GM12878 (cell line): ENCODE data around the gene IKZF1. TPM values are rescaled to one million over a fixed set of nuclear protein-coding genes. Genes with fewer than 3 reads are reported as not detected.

Experiments
- BCL3 ChIP-seq: IDR thresholded peaks from 2 replicates; pipeline ENCODE4 v1.6.1; 2011; ENCODE audit warnings: borderline replicate concordance, low read depth, mild to moderate bottlenecking, moderate library complexity, low read length; ENCODE audit not compliant: insufficient read depth, poor library complexity, severe bottlenecking
- CHD2 ChIP-seq: IDR thresholded peaks from 2 replicates; pipeline ENCODE4 v1.6.1; 2011; ENCODE audit warnings: low read depth, low read length, improper control_type of control experiment, borderline replicate concordance
- FOXM1 ChIP-seq: IDR thresholded peaks from 2 replicates; pipeline ENCODE4 v1.6.1; 2012; ENCODE audit warnings: low read depth, mild to moderate bottlenecking, inconsistent platforms, low read length, moderate library complexity
- IRF4 ChIP-seq: IDR thresholded peaks from 2 replicates; pipeline ENCODE4 v1.6.1; 2011; ENCODE audit warnings: low read depth, low read length
- JUND ChIP-seq: IDR thresholded peaks from 2 replicates; pipeline ENCODE4 v1.6.1; 2012; ENCODE audit warnings: low read depth, mild to moderate bottlenecking, low read length, improper control_type of control experiment, moderate library complexity
- MLLT1 ChIP-seq: fragments of 450-650 bp; IDR thresholded peaks from 2 replicates; pipeline ENCODE4 v1.6.1; 2016; ENCODE audit warnings: mild to moderate bottlenecking
- MTA2 ChIP-seq: fragments of 450-650 bp; IDR thresholded peaks from 2 replicates; pipeline ENCODE4 v1.6.1; 2016; ENCODE audit warnings: low read depth, mild to moderate bottlenecking, moderate library complexity
- NFIC ChIP-seq: IDR thresholded peaks from 2 replicates; pipeline ENCODE4 v1.6.1; 2012; ENCODE audit warnings: low read depth, mild to moderate bottlenecking, inconsistent platforms, low read length, moderate library complexity
- NR2F1 ChIP-seq: fragments of 450-650 bp; conservative IDR thresholded peaks from 2 replicates; pipeline ENCODE4 v1.6.1; 2017; ENCODE audit warnings: mild to moderate bottlenecking
- PRDM15 ChIP-seq: fragments of 450-650 bp; formaldehyde crosslinking; IDR thresholded peaks from 2 replicates; pipeline ENCODE4 v1.4.0; 2020; ENCODE audit warnings: mild to moderate bottlenecking, moderate library complexity
- RAD21 ChIP-seq: IDR thresholded peaks from 2 replicates; pipeline ENCODE4 v1.6.1; 2011; ENCODE audit warnings: mild to moderate bottlenecking, low read depth, low read length, moderate library complexity; ENCODE audit not compliant: insufficient read depth
- RFX5 ChIP-seq: IDR thresholded peaks from 2 replicates; pipeline ENCODE4 v1.6.1; 2011; ENCODE audit warnings: low read depth, low read length, improper control_type of control experiment
- SIX5 ChIP-seq: IDR thresholded peaks from 2 replicates; pipeline ENCODE4 v1.6.1; 2011; ENCODE audit warnings: mild to moderate bottlenecking, low read depth, low read length, moderate library complexity; ENCODE audit not compliant: severe bottlenecking
- SMC3 ChIP-seq: IDR thresholded peaks from 2 replicates; pipeline ENCODE4 v1.6.1; 2011; ENCODE audit warnings: low read length, improper control_type of control experiment, borderline replicate concordance
- SPI1 ChIP-seq: IDR thresholded peaks from 2 replicates; pipeline ENCODE4 v1.6.1; 2011; ENCODE audit warnings: low read depth, mild to moderate bottlenecking, low read length, moderate library complexity, borderline replicate concordance; ENCODE audit not compliant: insufficient read depth
- STAT1 ChIP-seq: fragments of 450-650 bp; conservative IDR thresholded peaks from 2 replicates; pipeline ENCODE4 v1.6.1; 2014; ENCODE audit warnings: antibody characterized with exemption, mild to moderate bottlenecking
- TBL1XR1 ChIP-seq: IDR thresholded peaks from 2 replicates; pipeline ENCODE4 v1.6.1; 2012; ENCODE audit warnings: low read depth, low read length, improper control_type of control experiment
- USF1 ChIP-seq: IDR thresholded peaks from 2 replicates; pipeline ENCODE4 v1.6.1; 2011; ENCODE audit warnings: borderline replicate concordance, low read depth, mild to moderate bottlenecking, moderate library complexity, mixed read lengths, low read length; ENCODE audit not compliant: insufficient read depth; ENCODE audit errors: extremely low read length
- ZNF687 ChIP-seq: fragments of 450-650 bp; IDR thresholded peaks from 2 replicates; pipeline ENCODE4 v1.6.1; 2017; ENCODE audit warnings: mild to moderate bottlenecking, moderate library complexity
- polyA plus RNA-seq, 11 experiments: library from polyadenylated mRNA; depleted of rRNA in 4 of 11; unstranded in 6 of 11; stranded (reverse) in 5 of 11; fragments of >200 nt; fragmentation: Nextera tagmentation in 4 of 11; fragmentation: Illumina TruSeq in 1 of 11; extraction: Ambion mirVana in 4 of 11; extraction: Trizol in 1 of 11; gene quantifications; 1 replicate in 1 of 11; 2 replicates in 10 of 11; pipeline versions ENCODE4 v1.2.1 to v1.2.3, GENCODE V29; 2011 to 2016; ENCODE audit warnings: inconsistent platforms in 2 of 11, missing spikeins in 2 of 11, low read depth in 1 of 11
- total RNA-seq, 4 experiments: library from RNA; depleted of rRNA in 3 of 4; stranded (reverse); fragments of >200 nt in 3 of 4; fragmentation: Illumina TruSeq in 1 of 4; extraction: Trizol in 1 of 4; gene quantifications; 2 replicates each; pipeline versions ENCODE4 v1.2.1 to v1.2.3, GENCODE V29; 2013 to 2021

The IKZF1 gene
- total and polyA plus RNA-seq, 10 of the 15 experiments (the other 5 are each of a cell fraction or from before 2014, with no cell fraction given), result 27.2 to 125 (median 71.6) TPM

GRCh38 chr7:50268223-50268622 lies 36.3 kb upstream of the IKZF1 start (continued):
- TF ChIP-seq SIX5, result no peak
- TF ChIP-seq JUND, result no peak
- 0 out of 2 replicates have a peak, but pooled peaks have one; percentile 18 for TF ChIP-seq MLLT1
- no peak for TF ChIP-seq STAT1
- TF ChIP-seq ZNF687, result peak; percentile 46
- peak; percentile 38; the same call in 1 of the 2 replicates for TF ChIP-seq SMC3
- no peak for TF ChIP-seq PRDM15 (CRISPR knock-in tag)
- no peak for TF ChIP-seq CHD2
- no peak; the same call in 1 of the 2 replicates for TF ChIP-seq RFX5
- no peak for TF ChIP-seq SPI1
- TF ChIP-seq FOXM1, result no peak
- no peak for TF ChIP-seq MTA2
- TF ChIP-seq RAD21, result peak; percentile 55
- no peak for TF ChIP-seq IRF4
- TF ChIP-seq NR2F1, result no peak
- TF ChIP-seq BCL3, result no peak
- TF ChIP-seq USF1, result no peak
- no peak for TF ChIP-seq TBL1XR1
- TF ChIP-seq NFIC, result 0 out of 2 replicates have a peak, but pooled peaks have one; percentile 18
